DOHH2 (cell line): ENCODE measurements around the gene ARRDC4.

Source experiments
- EZH2phosphoT487 ChIP-seq: fragments of 200-600 bp; sonication (generic); IDR thresholded peaks from 2 replicates; pipeline ENCODE4 v1.6.1; 2017; ENCODE audit warnings: borderline replicate concordance, mild to moderate bottlenecking, antibody characterized with exemption, low read length, moderate library complexity, mixed read lengths
- TF ChIP-seq, protein P1 (sequence below): fragments of 200-600 bp; sonication (generic); IDR thresholded peaks from one replicate; pipeline ENCODE4 v1.5.1; 2014; ENCODE audit warnings: antibody characterized with exemption, mild to moderate bottlenecking, low read depth, low read length; ENCODE audit not compliant: poor library complexity, severe bottlenecking

DNA sequence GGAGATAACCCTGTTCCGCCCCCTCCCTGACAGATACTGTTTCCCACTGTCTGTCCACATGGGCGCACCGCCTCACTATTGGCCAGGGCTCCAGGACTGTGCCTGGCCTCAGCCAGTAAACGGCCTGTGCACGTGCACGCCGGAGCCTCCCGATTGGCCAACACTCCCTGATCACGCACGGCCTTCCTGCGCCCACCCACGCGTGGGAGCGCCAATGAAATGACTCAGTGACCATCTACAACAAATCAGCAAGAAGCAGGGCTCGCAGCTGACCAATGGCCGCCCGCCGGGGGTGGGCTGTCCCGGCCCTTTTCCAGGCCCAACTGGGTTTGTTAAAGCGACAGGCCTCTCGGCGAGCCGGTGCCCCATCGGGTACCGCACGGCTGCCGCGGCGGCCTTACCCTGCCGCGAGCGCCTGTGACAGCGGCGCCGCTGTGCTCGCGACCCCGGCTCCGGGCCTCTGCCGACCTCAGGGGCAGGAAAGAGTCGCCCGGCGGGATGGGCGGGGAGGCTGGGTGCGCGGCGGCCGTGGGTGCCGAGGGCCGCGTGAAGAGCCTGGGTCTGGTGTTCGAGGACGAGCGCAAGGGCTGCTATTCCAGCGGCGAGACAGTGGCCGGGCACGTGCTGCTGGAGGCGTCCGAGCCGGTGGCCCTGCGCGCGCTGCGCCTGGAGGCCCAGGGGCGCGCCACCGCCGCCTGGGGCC lies at the start of gene ARRDC4:
- TF ChIP-seq, protein P1, sequence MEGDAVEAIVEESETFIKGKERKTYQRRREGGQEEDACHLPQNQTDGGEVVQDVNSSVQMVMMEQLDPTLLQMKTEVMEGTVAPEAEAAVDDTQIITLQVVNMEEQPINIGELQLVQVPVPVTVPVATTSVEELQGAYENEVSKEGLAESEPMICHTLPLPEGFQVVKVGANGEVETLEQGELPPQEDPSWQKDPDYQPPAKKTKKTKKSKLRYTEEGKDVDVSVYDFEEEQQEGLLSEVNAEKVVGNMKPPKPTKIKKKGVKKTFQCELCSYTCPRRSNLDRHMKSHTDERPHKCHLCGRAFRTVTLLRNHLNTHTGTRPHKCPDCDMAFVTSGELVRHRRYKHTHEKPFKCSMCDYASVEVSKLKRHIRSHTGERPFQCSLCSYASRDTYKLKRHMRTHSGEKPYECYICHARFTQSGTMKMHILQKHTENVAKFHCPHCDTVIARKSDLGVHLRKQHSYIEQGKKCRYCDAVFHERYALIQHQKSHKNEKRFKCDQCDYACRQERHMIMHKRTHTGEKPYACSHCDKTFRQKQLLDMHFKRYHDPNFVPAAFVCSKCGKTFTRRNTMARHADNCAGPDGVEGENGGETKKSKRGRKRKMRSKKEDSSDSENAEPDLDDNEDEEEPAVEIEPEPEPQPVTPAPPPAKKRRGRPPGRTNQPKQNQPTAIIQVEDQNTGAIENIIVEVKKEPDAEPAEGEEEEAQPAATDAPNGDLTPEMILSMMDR = no peak
- TF ChIP-seq EZH2phosphoT487 = no peak
